H1 (cell line): ENCODE results near the gene CCDC174. TPM values are rescaled to one million over a fixed set of nuclear protein-coding genes. Genes with fewer than 3 reads are reported as not detected.

Source experiments
- EGR1 ChIP-seq: IDR thresholded peaks from 2 replicates; pipeline ENCODE4 v1.6.1; 2011; ENCODE audit warnings: low read depth, low read length, borderline replicate concordance
- EZH2 ChIP-seq: fragments of 200-600 bp; sonication (generic); IDR thresholded peaks from 2 replicates; pipeline ENCODE4 v1.7.1; 2012; ENCODE audit warnings: low read depth, mild to moderate bottlenecking, moderate library complexity, low read length, inconsistent platforms; ENCODE audit not compliant: severe bottlenecking
- KDM1A ChIP-seq: fragments of 200-600, 300-600 bp; sonication (generic); IDR thresholded peaks from 2 replicates; pipeline ENCODE4 v1.7.1; 2016; ENCODE audit warnings: mild to moderate bottlenecking, low read length, borderline replicate concordance
- MAX ChIP-seq: IDR thresholded peaks from 2 replicates; pipeline ENCODE4 v1.6.1; 2012; ENCODE audit warnings: inconsistent platforms
- NRF1 ChIP-seq: IDR thresholded peaks from 2 replicates; pipeline ENCODE4 v1.6.1; 2011; ENCODE audit warnings: mild to moderate bottlenecking, low read depth, low read length, improper control_type of control experiment
- SIRT6 ChIP-seq: IDR thresholded peaks from one replicate; pipeline ENCODE4 v1.7.1; 2012; ENCODE audit warnings: low read length, inconsistent platforms
- TEAD4 ChIP-seq: IDR thresholded peaks from 2 replicates; pipeline ENCODE4 v1.6.1; 2012; ENCODE audit warnings: low read depth, low read length, inconsistent platforms, mixed read lengths
- polyA plus RNA-seq, 7 experiments: library from polyadenylated mRNA; depleted of rRNA in 3 of 7; stranded (reverse) in 5 of 7; unstranded in 2 of 7; fragments of >200 nt in 5 of 7; fragments of 200-250 nt in 2 of 7; gene quantifications; 1 replicate in 5 of 7; 2 replicates in 1 of 7; 4 replicates in 1 of 7; pipeline versions ENCODE4 v1.2.1 to v1.2.3, GENCODE V29; 2011 to 2013; ENCODE audit warnings: missing spikeins in 2 of 7, mixed read lengths in 2 of 7
- total RNA-seq: library from RNA; stranded (reverse); fragmentation: NEBNext Ultra II Directional; extraction: Animal tissue kit (Norgen Biotek cat#: 25700); gene quantifications from 2 replicates; pipeline ENCODE4 v1.2.1, GENCODE V29; 2021

The CCDC174 gene
- total and polyA plus RNA-seq, 2 of the 8 experiments (the other 6 are each of a cell fraction or from before 2014, with no cell fraction given): 3.5 to 11.9 TPM

DNA sequence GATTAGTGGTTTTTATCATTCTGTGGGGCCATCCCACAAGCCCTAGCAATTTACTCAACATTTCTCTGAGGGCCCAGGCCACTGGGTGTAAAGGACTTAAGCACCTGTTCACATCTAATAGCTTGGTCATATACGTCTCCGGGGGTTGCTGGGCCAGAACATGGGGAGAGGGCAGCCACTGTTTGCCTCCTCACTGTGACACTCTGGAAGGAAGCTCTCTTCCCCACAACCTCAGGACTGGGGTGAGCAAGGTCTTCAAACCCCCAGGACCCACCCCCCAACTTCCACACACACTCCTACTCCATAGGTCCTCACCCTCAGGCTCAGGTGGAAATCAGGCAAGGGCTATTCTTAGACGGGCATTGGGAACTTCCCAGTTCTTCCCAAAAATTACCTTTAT, 52.2 kb downstream of the CCDC174 start (continued):
- TF ChIP-seq NRF1: no peak
- no peak for TF ChIP-seq TEAD4
- no peak for TF ChIP-seq EZH2
- TF ChIP-seq MAX: no peak
- TF ChIP-seq EGR1: no peak
- TF ChIP-seq KDM1A: no peak
- TF ChIP-seq SIRT6: no peak
- TF ChIP-seq, all 59 proteins: peak for 0
